Sigmoid colon (tissue), 4 donors: ENCODE data around the gene TECTA.

Experiments
- CTCF ChIP-seq, 4 experiments: fragments of 450-650 bp in 3 of 4; fragments of 200-600 bp in 1 of 4; IDR thresholded peaks; one replicate each; pipeline ENCODE4 v1.5.1; 2016 to 2019; ENCODE audit warnings: antibody characterized with exemption in 4 of 4, mild to moderate bottlenecking in 3 of 4, moderate library complexity in 2 of 4
- EP300 ChIP-seq, 4 donors: sonication (generic); formaldehyde crosslinking; IDR thresholded peaks; one replicate each; pipeline ENCODE4 v1.6.1; 2017; ENCODE audit warnings: antibody characterized with exemption in 4 of 4
- POLR2A ChIP-seq, 2 donors: fragments of 450-650 bp; IDR thresholded peaks; one replicate each; pipeline ENCODE4 v1.6.1; 2016; ENCODE audit warnings: antibody characterized with exemption in 2 of 2, mild to moderate bottlenecking in 2 of 2, moderate library complexity in 2 of 2

- TF ChIP-seq CTCF (IDR thresholded peaks at IDR 0.05) (no peak), POLR2A (IDR thresholded peaks at IDR 0.05) (no peak), EP300 (IDR thresholded peaks at IDR 0.05) (no peak)
These were observed 120.6 kb downstream of the TECTA start for GRCh38 chr11:121221496-121222200.
